ENCODE data around the gene PKHD1.
"Not testable (repeated sequence)": the region's sequence is repeated elsewhere in the genome, so short reads cannot be mapped to it uniquely, and the experiment has no call there.

GRCh38 chr6:51922479-51922878 lies 164.9 kb downstream of the PKHD1 start:
- TF ChIP-seq CTCF, POLR2A (IDR thresholded peaks at IDR 0.05): not testable (repeated sequence)
